GM19397 (cell line): ENCODE results near the gene ARHGAP26.

ENCODE experiments used
- ATAC-seq: cut with Tn5 transposase; IDR thresholded peaks from one replicate; pipeline ENCODE4 v1.9.1; 2021; ENCODE audit warnings: mild to moderate bottlenecking, moderate library complexity; ENCODE audit not compliant: unreplicated experiment

Gene ARHGAP26

GRCh38 chr5:143274952-143275351 is 504.8 kb downstream of the ARHGAP26 start:
- no peak for ATAC-seq

DNA sequence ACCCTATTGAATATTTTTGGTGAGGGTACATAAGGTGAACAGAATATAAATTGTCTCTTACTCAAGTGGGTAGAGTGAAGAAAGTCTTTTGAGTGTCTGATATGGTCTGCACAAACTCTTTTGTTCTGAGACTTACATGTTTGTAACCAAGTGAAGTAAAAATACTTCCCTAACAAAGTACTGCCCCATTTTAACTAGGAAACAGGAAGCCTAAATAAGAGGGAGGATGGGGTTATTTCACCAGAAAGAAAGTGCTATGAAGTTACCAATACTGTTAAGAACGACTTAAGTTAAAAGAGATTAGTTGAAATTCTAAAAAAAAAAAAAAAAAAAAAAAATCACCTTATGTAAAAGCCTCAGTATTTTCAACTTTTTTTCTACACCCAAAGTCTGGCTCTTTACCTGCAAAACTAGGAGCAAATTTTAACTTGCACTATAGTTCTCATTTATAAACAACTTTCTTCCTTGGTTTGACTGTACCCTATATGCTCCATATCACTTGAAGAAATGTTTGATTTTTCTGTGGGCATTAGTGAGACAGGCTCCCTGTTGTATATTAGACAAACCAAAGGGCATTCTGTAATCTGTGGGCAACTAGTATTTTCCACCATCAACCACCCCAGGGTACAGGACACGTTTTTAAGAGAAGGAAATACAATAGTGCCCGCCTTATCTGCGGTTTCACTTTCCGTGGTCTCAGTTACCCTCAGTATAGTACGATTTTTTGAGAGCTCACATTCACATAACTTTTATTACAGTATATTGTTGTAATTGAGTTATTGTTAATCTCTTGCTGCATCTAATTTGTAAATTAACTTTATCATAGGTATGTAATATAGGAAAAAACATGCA is 505.6 kb downstream of the ARHGAP26 start:
- no peak for ATAC-seq

- no peak for ATAC-seq
These were observed 507.4 kb downstream of the ARHGAP26 start for GRCh38 chr5:143277536-143277935.
